ENCODE results near the gene DSTYK.

DSTYK gene

GRCh38 chr1:205246351-205247119, 35.0 kb upstream of the DSTYK start:
- Histone ChIP-seq H3K9ac (no peak overlapping the region), H3K9me3 (ENCODE audit: control insufficient read depth, low read length) (no peaks in the 10 kb centered on the region), H3K27ac (peak overlapping the region; percentile 91)

GRCh38 chr1:205245096-205245495, 33.6 kb upstream of the DSTYK start:
- no peak overlapping the region for H2AFZ ChIP-seq
- no peak overlapping the region for H3K4me2 ChIP-seq (ENCODE audit: low read length)
- H3K36me3 ChIP-seq (ENCODE audit: control insufficient read depth, insufficient read depth, low read length) = no peaks in the 10 kb centered on the region
- H3K9me3 ChIP-seq (ENCODE audit: control insufficient read depth, low read length) = no peaks in the 10 kb centered on the region
- H3K9ac ChIP-seq = no peak overlapping the region
- no peaks in the 10 kb centered on the region for H3K27me3 ChIP-seq (ENCODE audit: control insufficient read depth, insufficient read depth, low read length)
- no peak for TF ChIP-seq CTCF (IDR thresholded peaks at IDR 0.05)
- no peak overlapping the region for H3K27ac ChIP-seq
- H3K4me3 ChIP-seq (ENCODE audit: low read depth, low read length) = no peak overlapping the region
- H3K4me1 ChIP-seq = peaks cover 32% of the 10 kb centered on the region
- H3K79me2 ChIP-seq = no peaks in the 10 kb centered on the region

More at GRCh38 chr1:205246351-205247119, 35.0 kb upstream of the DSTYK start:
- TF ChIP-seq CTCF (IDR thresholded peaks at IDR 0.05) = no peak
- Histone ChIP-seq H3K4me1 (peaks cover 39% of the 10 kb centered on the region), H2AFZ (no peak overlapping the region), H3K79me2 (no peaks in the 10 kb centered on the region), H3K4me2 (ENCODE audit: low read length) (no peak overlapping the region), H3K4me3 (ENCODE audit: low read depth, low read length) (no peak overlapping the region), H3K36me3 (ENCODE audit: control insufficient read depth, insufficient read depth, low read length) (no peaks in the 10 kb centered on the region), H3K27me3 (ENCODE audit: control insufficient read depth, insufficient read depth, low read length) (no peaks in the 10 kb centered on the region)

- Histone ChIP-seq H3K4me3 (ENCODE audit: low read depth, low read length) (no peak overlapping the region), H3K79me2 (no peaks in the 10 kb centered on the region), H3K36me3 (ENCODE audit: control insufficient read depth, insufficient read depth, low read length) (no peaks in the 10 kb centered on the region), H3K9ac (no peak overlapping the region), H3K27ac (no peak overlapping the region), H3K4me2 (ENCODE audit: low read length) (no peak overlapping the region), H3K27me3 (ENCODE audit: control insufficient read depth, insufficient read depth, low read length) (no peaks in the 10 kb centered on the region), H3K4me1 (peaks cover 27% of the 10 kb centered on the region), H2AFZ (no peak overlapping the region), H3K9me3 (ENCODE audit: control insufficient read depth, low read length) (no peaks in the 10 kb centered on the region)
- no peak for TF ChIP-seq CTCF (IDR thresholded peaks at IDR 0.05)
Measured at GRCh38 chr1:205244384-205244783, 32.9 kb upstream of the DSTYK start.

DNA sequence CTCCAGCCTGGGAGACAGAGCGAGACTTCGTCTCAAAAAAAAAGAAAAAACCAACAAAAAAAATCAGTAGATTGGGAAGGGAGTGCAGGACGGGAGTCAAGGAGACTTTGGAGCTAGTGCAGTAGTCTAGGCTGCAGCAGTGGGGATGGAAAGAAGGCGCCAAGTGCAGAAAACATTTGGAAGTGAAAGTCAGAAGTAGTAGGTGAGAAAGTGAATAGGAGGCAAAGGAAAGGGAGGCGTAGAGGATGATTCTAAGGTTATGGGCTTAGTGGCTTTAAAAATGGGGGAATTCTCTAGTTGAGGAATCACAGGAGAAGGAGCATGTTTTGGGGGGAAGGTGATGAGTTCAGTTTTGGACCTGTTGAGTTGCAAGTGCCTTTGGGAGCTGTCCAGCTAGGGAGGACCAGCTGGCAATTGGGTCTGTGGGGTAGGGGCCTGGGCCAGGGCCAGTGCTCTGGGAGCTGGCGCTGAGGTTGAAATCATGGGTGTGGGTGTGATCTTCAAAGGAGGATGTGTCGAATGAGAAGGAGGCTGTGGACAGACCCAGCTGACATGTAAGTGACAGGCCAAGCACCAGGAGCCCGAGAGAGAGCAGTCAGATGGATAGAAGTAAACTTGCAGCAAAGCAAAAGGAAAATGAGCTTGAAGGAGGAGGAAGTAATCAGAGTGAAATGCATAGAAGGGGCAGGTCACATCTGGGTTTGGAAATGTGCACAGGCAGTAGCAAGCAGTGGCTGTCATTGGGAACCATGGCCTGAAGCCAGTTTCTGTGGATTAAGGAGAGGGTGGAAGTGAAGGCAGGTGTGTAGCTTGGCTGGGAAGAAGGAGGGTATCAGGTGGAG, 32.1 kb upstream of the DSTYK start:
- Histone ChIP-seq H3K9ac (no peak overlapping the region), H3K4me1 (peaks cover 21% of the 10 kb centered on the region), H3K9me3 (ENCODE audit: control insufficient read depth, low read length) (no peaks in the 10 kb centered on the region), H3K4me2 (ENCODE audit: low read length) (no peak overlapping the region), H3K36me3 (ENCODE audit: control insufficient read depth, insufficient read depth, low read length) (no peaks in the 10 kb centered on the region), H3K79me2 (no peaks in the 10 kb centered on the region), H3K4me3 (ENCODE audit: low read depth, low read length) (no peak overlapping the region), H3K27ac (no peak overlapping the region), H3K27me3 (ENCODE audit: control insufficient read depth, insufficient read depth, low read length) (no peaks in the 10 kb centered on the region), H2AFZ (no peak overlapping the region)
- no peak for TF ChIP-seq CTCF (IDR thresholded peaks at IDR 0.05)

All from parathyroid adenoma (tissue), 2 donors.